ENCODE measurements around the gene AGAP6.

GRCh38 chr10:50025627-50026026, 37.4 kb downstream of the AGAP6 start:
- no peak for TF ChIP-seq PATZ1 (CRISPR knock-in tag; IDR thresholded peaks at IDR 0.05; ENCODE audit: borderline replicate concordance)
- no peak for TF ChIP-seq ZFP30 (CRISPR knock-in tag; IDR thresholded peaks at IDR 0.05)

Measured in SK-N-SH treated with all-trans-retinoic acid at 6 μM for 48 hours (cell line).